SK-N-SH (cell line): ENCODE results near the gene GNG12. TPM values are rescaled to one million over a fixed set of nuclear protein-coding genes. Genes with fewer than 3 reads are reported as not detected.

Experiments used
- CTCF ChIA-PET: fragments of 300-600, 350-600 bp; formaldehyde crosslinking; extraction: SDS; loops from one replicate; lab custom pipeline; 2021; lab: Yijun Ruan, JAX
- POLR2A ChIA-PET: fragments of 350-600 bp; sonication (Branson Sonifier 250); formaldehyde crosslinking; extraction: SDS; loops from one replicate; lab custom pipeline; 2020; ENCODE audit warnings: antibody characterized with exemption, inconsistent platforms; lab: Yijun Ruan, JAX
- DNase-seq: peaks from one replicate; pipeline ENCODE4 v3.0.0; 2012
- H2AFZ ChIP-seq: fragments of 200-600 bp; sonication (generic); 2 replicates; pipeline ENCODE4 v1.8.1; 2016; ENCODE audit warnings: antibody characterized with exemption, mild to moderate bottlenecking, low read depth
- H3F3A ChIP-seq: fragments of 200-600 bp; sonication (generic); replicated peaks from 2 replicates; pipeline ENCODE3; 2016; ENCODE audit warnings: antibody characterized with exemption, mild to moderate bottlenecking; ENCODE audit not compliant: insufficient read depth
- H3K27ac ChIP-seq, 2 experiments: fragments of 200-500 bp in 1 of 2; fragments of 200-600 bp in 1 of 2; sonication (Bioruptor generic) in 1 of 2; sonication (generic), shearing (Covaris generic) in 1 of 2; 2 replicates each; pipeline versions ENCODE4 v1.5.1 to v1.6.1; 2014 to 2016; ENCODE audit warnings: low read depth in 2 of 2, inconsistent platforms in 1 of 2, low read length in 1 of 2, mild to moderate bottlenecking in 1 of 2, mixed read lengths in 1 of 2
- H3K27me3 ChIP-seq: fragments of 200-600 bp; sonication (generic), shearing (Covaris generic); 2 replicates; pipeline ENCODE4 v1.6.1; 2016; ENCODE audit warnings: mixed run types; ENCODE audit not compliant: insufficient read depth
- H3K36me3 ChIP-seq, 2 experiments: fragments of 200-500 bp in 1 of 2; fragments of 200-600 bp in 1 of 2; sonication (Bioruptor generic) in 1 of 2; sonication (generic) in 1 of 2; replicated peaks in 1 of 2; 2 replicates each; pipeline versions ENCODE3 to v1.5.1; 2014 to 2016; ENCODE audit warnings: low read length in 1 of 2, mild to moderate bottlenecking in 1 of 2; ENCODE audit not compliant: insufficient read depth in 2 of 2, control insufficient read depth in 1 of 2
- H3K4me1 ChIP-seq, 2 experiments: fragments of 200-500 bp in 1 of 2; fragments of 200-600 bp in 1 of 2; sonication (Bioruptor generic) in 1 of 2; sonication (generic), shearing (Covaris generic) in 1 of 2; 2 replicates each; pipeline versions ENCODE4 v1.5.1 to v1.6.1; 2014 to 2016; ENCODE audit warnings: low read depth in 1 of 2, low read length in 1 of 2, mixed run types in 1 of 2; ENCODE audit not compliant: insufficient read depth in 2 of 2, control insufficient read depth in 1 of 2
- H3K4me2 ChIP-seq: fragments of 200-600 bp; sonication (generic), shearing (Covaris generic); 2 replicates; pipeline ENCODE4 v1.6.1; 2017; ENCODE audit warnings: mixed run types
- H3K4me3 ChIP-seq, 2 experiments: fragments of 200-500 bp in 1 of 2; fragments of 200-600 bp in 1 of 2; sonication (Bioruptor generic) in 1 of 2; sonication (generic), shearing (Covaris generic) in 1 of 2; 2 replicates each; pipeline versions ENCODE4 v1.5.1 to v1.8.1; 2014 to 2016; ENCODE audit warnings: low read depth in 2 of 2, inconsistent platforms in 1 of 2, low read length in 1 of 2, mild to moderate bottlenecking in 1 of 2, mixed read lengths in 1 of 2, moderate library complexity in 1 of 2
- H3K79me2 ChIP-seq: fragments of 200-600 bp; sonication (generic); 2 replicates; pipeline ENCODE4 v1.8.1; 2017; ENCODE audit warnings: mild to moderate bottlenecking; ENCODE audit not compliant: insufficient read depth
- H3K9ac ChIP-seq: fragments of 200-600 bp; sonication (generic); 2 replicates; pipeline ENCODE4 v1.6.1; 2017; ENCODE audit warnings: mixed run types
- H3K9me2 ChIP-seq: fragments of 200-600 bp; sonication (generic); 2 replicates; pipeline ENCODE4 v1.6.1; 2017; ENCODE audit warnings: mixed run types
- H3K9me3 ChIP-seq: fragments of 200-600 bp; sonication (generic); 2 replicates; pipeline ENCODE4 v1.6.1; 2017; ENCODE audit warnings: mixed run types, mild to moderate bottlenecking, moderate library complexity
- H4K20me1 ChIP-seq: fragments of 200-600 bp; sonication (generic); 2 replicates; pipeline ENCODE4 v1.6.1; 2017; ENCODE audit warnings: mild to moderate bottlenecking, mixed run types; ENCODE audit not compliant: insufficient read depth
- CHD2 ChIP-seq: fragments of 150-350 bp; IDR thresholded peaks from 2 replicates; pipeline ENCODE4 v1.6.1; 2018; ENCODE audit warnings: low read length; ENCODE audit not compliant: partially characterized antibody
- CTCF ChIP-seq: fragments of 200-600 bp; sonication (generic); IDR thresholded peaks from 2 replicates; pipeline ENCODE4 v1.6.1; 2017; ENCODE audit warnings: antibody characterized with exemption, mild to moderate bottlenecking, moderate library complexity
- ELF1 ChIP-seq: IDR thresholded peaks from 2 replicates; pipeline ENCODE4 v1.4.0; 2012
- EP300 ChIP-seq, 2 experiments: IDR thresholded peaks; 2 replicates each; pipeline versions ENCODE4 v1.4.0 to v1.6.1; 2012; ENCODE audit warnings: borderline replicate concordance in 1 of 2, low read depth in 1 of 2, low read length in 1 of 2
- GATA2 ChIP-seq: sonication (generic); formaldehyde crosslinking; IDR thresholded peaks from 2 replicates; pipeline ENCODE4 v1.5.0; 2020; ENCODE audit warnings: mild to moderate bottlenecking, missing genetic modification reagents
- MAX ChIP-seq: IDR thresholded peaks from 2 replicates; pipeline ENCODE4 v1.4.0; 2012; ENCODE audit warnings: low read depth
- MXI1 ChIP-seq: IDR thresholded peaks from 2 replicates; pipeline ENCODE4 v1.6.1; 2012; ENCODE audit warnings: mild to moderate bottlenecking, low read depth, low read length, improper control_type of control experiment
- NRF1 ChIP-seq: IDR thresholded peaks from 2 replicates; pipeline ENCODE4 v1.6.1; 2012; ENCODE audit warnings: low read depth, mild to moderate bottlenecking, low read length
- POLR2AphosphoS5 ChIP-seq: IDR thresholded peaks from 2 replicates; pipeline ENCODE4 v1.6.1; 2012; ENCODE audit warnings: low read depth, low read length
- RCOR1 ChIP-seq: fragments of 150-350 bp; IDR thresholded peaks from 2 replicates; pipeline ENCODE4 v1.6.1; 2017; ENCODE audit warnings: antibody characterized with exemption, low read length
- RXRA ChIP-seq: IDR thresholded peaks from 2 replicates; pipeline ENCODE4 v1.4.0; 2012; ENCODE audit warnings: low read depth, mild to moderate bottlenecking, borderline replicate concordance
- SIN3A ChIP-seq: IDR thresholded peaks from 2 replicates; pipeline ENCODE4 v1.6.1; 2012; ENCODE audit warnings: low read depth, mild to moderate bottlenecking, low read length, moderate library complexity, borderline replicate concordance
- TAF1 ChIP-seq: IDR thresholded peaks from 2 replicates; pipeline ENCODE4 v1.6.1; 2012; ENCODE audit warnings: low read depth, mild to moderate bottlenecking, low read length, moderate library complexity, borderline replicate concordance
- YY1 ChIP-seq: IDR thresholded peaks from 2 replicates; pipeline ENCODE4 v1.4.0; 2012; ENCODE audit warnings: low read depth, mild to moderate bottlenecking
- ZBTB33 ChIP-seq: IDR thresholded peaks from 2 replicates; pipeline ENCODE4 v1.4.0; 2012; ENCODE audit warnings: low read depth, borderline replicate concordance
- WGBS: methylation state at CpG from one replicate; pipeline ENCODE4 v1.1.6; 2017; ENCODE audit warnings: low lambda C conversion rate; 5-methylcytosine and 5-hydroxymethylcytosine counted together
- polyA plus RNA-seq, 3 experiments: library from polyadenylated mRNA; depleted of rRNA; stranded (reverse); fragments of >200 nt; gene quantifications; 2 replicates each; pipeline ENCODE4 v1.2.3, GENCODE V29; 2012

Gene GNG12
- polyA plus RNA-seq, 1 of the 3 experiments (the other 2 are of a cell fraction), result 41.2 TPM

- Histone ChIP-seq H3K9ac (no peak overlapping the region), H3F3A (peaks cover 26% of the 10 kb centered on the region), H3K27ac (no peak overlapping the region), H4K20me1 (no peaks in the 10 kb centered on the region; the same call in 1 of the 2 replicates), H3K27me3 (no peaks in the 10 kb centered on the region), H3K4me3 (no peak overlapping the region), H3K4me2 (no peak overlapping the region), H2AFZ (no peak overlapping the region), H3K9me2 (no peaks in the 10 kb centered on the region), H3K36me3 (no peaks in the 10 kb centered on the region), H3K4me1 (peaks cover 6 to 18% of the 10 kb centered on the region in 2 experiments; a peak in 3 of 4 replicates), H3K79me2 (peaks cover 4% of the 10 kb centered on the region), H3K9me3 (no peaks in the 10 kb centered on the region)
- POLR2A ChIA-PET, result no interaction called here
- TF ChIP-seq ELF1, result no peak
- TF ChIP-seq RXRA, result no peak
- CTCF ChIA-PET, result interaction anchor here (1.1 kb wide), 1 partner anchor 119 kb away, joined by 4 read pairs; no protein-coding TSS in a partner anchor
- WGBS, result 91% methylated on average over 2 of the region's 2 CpGs
- DNase-seq, result no peak
Measured at GRCh38 chr1:67680486-67680885, 152.8 kb downstream of the GNG12 start.

GRCh38 chr1:67679691-67680090, 153.6 kb downstream of the GNG12 start:
- ChIA-PET CTCF (interaction anchor here (1.1 kb wide), 1 partner anchor 118 kb away, joined by 4 read pairs; no protein-coding TSS in a partner anchor), POLR2A (no interaction called here)
- no peak for TF ChIP-seq YY1
- no peak for TF ChIP-seq NRF1
- no peak for TF ChIP-seq CHD2
- no peak for TF ChIP-seq SIN3A
- no peak for TF ChIP-seq RCOR1
- no peak for TF ChIP-seq MXI1
- Histone ChIP-seq H3K9me3 (no peaks in the 10 kb centered on the region), H3K36me3 (no peaks in the 10 kb centered on the region), H3K4me2 (no peak overlapping the region), H3K9ac (no peak overlapping the region), H3K27ac (no peak overlapping the region), H3K79me2 (no peaks in the 10 kb centered on the region), H3K4me3 (no peak overlapping the region), H3F3A (peaks cover 26% of the 10 kb centered on the region), H3K27me3 (no peaks in the 10 kb centered on the region), H4K20me1 (no peaks in the 10 kb centered on the region), H3K4me1 (peaks cover 13 to 24% of the 10 kb centered on the region in 2 experiments; a peak in 3 of 4 replicates), H2AFZ (no peak overlapping the region), H3K9me2 (no peaks in the 10 kb centered on the region)
- no peak for DNase-seq

GRCh38 chr1:67677930-67678329, 155.3 kb downstream of the GNG12 start:
- no peaks in the 10 kb centered on the region for H3K9me2 ChIP-seq
- no peaks in the 10 kb centered on the region for H3K9me3 ChIP-seq
- no peak overlapping the region for H3K27ac ChIP-seq
- CTCF ChIA-PET, result interaction anchor here (0.8 to 2.4 kb wide), 4 partner anchors 22 to 142 kb away, joined by 3 to 9 read pairs (median 4); no protein-coding TSS in a partner anchor
- TF ChIP-seq CHD2 (no peak), TAF1 (no peak), EP300 (IDR thresholded peaks at IDR 0.05; ENCODE audit: borderline replicate concordance in 1 of 2, low read depth in 1 of 2, low read length in 1 of 2) (no peak), CTCF (no peak), POLR2AphosphoS5 (no peak), MAX (no peak), ZBTB33 (no peak), GATA2 (CRISPR knock-in tag) (no peak)
- WGBS, result 81% methylated on average over 2 of the region's 2 CpGs
- H3K9ac ChIP-seq, result no peak overlapping the region
- peaks cover 17% of the 10 kb centered on the region for H3F3A ChIP-seq
- no peaks in the 10 kb centered on the region for H3K36me3 ChIP-seq
- peaks cover 15 to 16% of the 10 kb centered on the region in 2 experiments; a peak in 3 of 4 replicates for H3K4me1 ChIP-seq
- H3K79me2 ChIP-seq, result no peaks in the 10 kb centered on the region
- POLR2A ChIA-PET, result interaction anchor here (1.7 kb wide), 1 partner anchor 7 kb away, joined by 5 read pairs; the partner anchor contains the start of gene GADD45A
- DNase-seq, result no peak
- H3K4me2 ChIP-seq, result no peak overlapping the region
- no peak overlapping the region for H2AFZ ChIP-seq
- no peak overlapping the region for H3K4me3 ChIP-seq
- no peaks in the 10 kb centered on the region for H3K27me3 ChIP-seq
- no peaks in the 10 kb centered on the region for H4K20me1 ChIP-seq
